ENCODE measurements around the gene C19orf73. TPM values are rescaled to one million over a fixed set of nuclear protein-coding genes. Genes with fewer than 3 reads are reported as not detected.
A peak's percentile ranks its signal among the peaks of the same experiment; 100 is the strongest.

Gene C19orf73
- total RNA-seq, 6 experiments from 2014 or later = 0.73 to 8.1 (median 1.5) TPM

GRCh38 chr19:49136771-49137171, 17.8 kb upstream of the C19orf73 start:
- Histone ChIP-seq H3K4me3 (no peak overlapping the region), H3K36me3 (no peaks in the 10 kb centered on the region), H3K27me3 (no peaks in the 10 kb centered on the region), H3K27ac (no peak overlapping the region), H3K4me1 (peaks cover 0 to 6% (median 0%) of the 10 kb centered on the region in 4 donors), H3K9me3 (no peaks in the 10 kb centered on the region)
- ATAC-seq (no peak), DNase-seq (no peak)
- TF ChIP-seq CTCF (IDR thresholded peaks at IDR 0.05) = no peak
- no peak for TF ChIP-seq POLR2A (IDR thresholded peaks at IDR 0.05)
- intact Hi-C loops (cut with DNase I) = loop anchor here in 1 of 2 donors (5.0 kb wide), 1 partner anchor 34 kb away; no protein-coding TSS in a partner anchor
- 100% methylated on average over 1 of the region's 10 CpGs for WGBS (ENCODE audit: insufficient coverage, low coverage, low lambda C conversion rate, missing lambda C conversion rate)

GRCh38 chr19:49135686-49136085, 16.7 kb upstream of the C19orf73 start:
- no peak overlapping the region for H3K27ac ChIP-seq
- H3K36me3 ChIP-seq = no peaks in the 10 kb centered on the region
- no peak for DNase-seq
- peaks cover 0 to 6% (median 0%) of the 10 kb centered on the region in 4 donors for H3K4me1 ChIP-seq
- no peak for ATAC-seq
- intact Hi-C loops (cut with DNase I) = loop anchor here in 1 of 2 donors (5.0 kb wide), 1 partner anchor 33 kb away; no protein-coding TSS in a partner anchor
- no peaks in the 10 kb centered on the region for H3K9me3 ChIP-seq
- TF ChIP-seq CTCF (IDR thresholded peaks at IDR 0.05) (no peak), POLR2A (IDR thresholded peaks at IDR 0.05) (no peak)
- WGBS (ENCODE audit: insufficient coverage, low coverage, low lambda C conversion rate, missing lambda C conversion rate) = 50% methylated on average over 1 of the region's 5 CpGs
- H3K27me3 ChIP-seq = no peaks in the 10 kb centered on the region
- no peak overlapping the region for H3K4me3 ChIP-seq

DNA sequence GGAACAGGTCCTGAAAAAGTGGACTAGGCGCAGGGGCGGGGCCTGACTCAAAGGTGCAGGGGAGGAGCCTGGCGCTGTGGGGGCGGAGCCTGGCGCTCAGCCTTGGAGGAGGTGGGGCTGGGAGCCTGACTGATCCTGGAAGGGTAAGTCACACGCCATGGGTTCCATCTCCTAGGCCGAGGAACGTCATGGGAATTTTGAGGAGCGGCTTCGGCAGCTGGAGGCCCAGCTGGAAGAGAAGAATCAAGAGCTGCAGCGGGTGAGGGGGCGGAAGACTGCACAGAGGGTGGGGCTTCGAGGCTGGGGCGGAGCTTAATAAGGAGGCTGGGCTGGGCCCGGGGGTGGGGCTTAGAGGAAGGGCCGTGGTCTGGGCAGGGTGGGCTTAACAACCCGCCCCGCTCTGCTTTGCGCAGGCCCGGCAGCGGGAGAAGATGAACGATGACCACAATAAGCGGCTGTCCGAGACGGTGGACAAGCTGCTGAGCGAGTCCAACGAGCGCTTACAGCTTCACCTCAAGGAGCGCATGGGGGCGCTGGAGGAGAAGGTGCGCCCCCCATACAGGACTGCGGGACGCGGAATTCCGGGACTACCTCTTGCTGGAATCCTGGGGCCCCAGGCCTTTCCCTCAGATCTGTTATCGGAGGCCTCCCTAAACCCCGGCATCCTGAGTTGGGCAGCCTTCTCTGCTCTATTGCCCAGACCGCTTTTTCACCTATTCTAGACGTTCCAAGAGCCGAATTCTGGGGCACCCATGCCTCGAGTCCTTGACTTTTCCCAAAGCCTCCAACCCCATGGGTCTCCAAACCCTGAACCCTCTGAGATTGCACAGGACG, 14.9 kb upstream of the C19orf73 start:
- intact Hi-C loops (cut with DNase I) = no loop called here
- Histone ChIP-seq H3K27ac (no peak overlapping the region), H3K27me3 (no peaks in the 10 kb centered on the region), H3K36me3 (no peaks in the 10 kb centered on the region), H3K9me3 (no peaks in the 10 kb centered on the region), H3K4me3 (peak overlapping the region in 1 of 3 donors; percentile 26), H3K4me1 (peaks cover 0 to 6% (median 0%) of the 10 kb centered on the region in 4 donors)
- TF ChIP-seq POLR2A (IDR thresholded peaks at IDR 0.05) = no peak
- no peak for TF ChIP-seq CTCF (IDR thresholded peaks at IDR 0.05)
- WGBS (ENCODE audit: insufficient coverage, low coverage, low lambda C conversion rate, missing lambda C conversion rate) = 39% methylated on average over 12 of the region's 42 CpGs
- peak; percentile 58 to 72 (median 64) for DNase-seq
- ATAC-seq = peak; percentile 69 to 89 (median 77)

- Histone ChIP-seq H3K4me1 (peaks cover 0 to 10% (median 0%) of the 10 kb centered on the region in 4 donors), H3K9me3 (no peaks in the 10 kb centered on the region), H3K27me3 (no peaks in the 10 kb centered on the region), H3K4me3 (peak overlapping the region in 1 of 3 donors; percentile 26), H3K36me3 (no peaks in the 10 kb centered on the region), H3K27ac (no peak overlapping the region)
- peak; percentile 7 to 37 (median 22) for ATAC-seq
- TF ChIP-seq CTCF (IDR thresholded peaks at IDR 0.05) (no peak), POLR2A (IDR thresholded peaks at IDR 0.05) (no peak)
- 28% methylated on average over 29 of the region's 49 CpGs for WGBS (ENCODE audit: insufficient coverage, low coverage, low lambda C conversion rate, missing lambda C conversion rate)
- no peak for DNase-seq
- intact Hi-C loops (cut with DNase I) = no loop called here
Observed at GRCh38 chr19:49132974-49133609, 14.1 kb upstream of the C19orf73 start.
